ENCODE measurements around the gene TMEM201.

DNA sequence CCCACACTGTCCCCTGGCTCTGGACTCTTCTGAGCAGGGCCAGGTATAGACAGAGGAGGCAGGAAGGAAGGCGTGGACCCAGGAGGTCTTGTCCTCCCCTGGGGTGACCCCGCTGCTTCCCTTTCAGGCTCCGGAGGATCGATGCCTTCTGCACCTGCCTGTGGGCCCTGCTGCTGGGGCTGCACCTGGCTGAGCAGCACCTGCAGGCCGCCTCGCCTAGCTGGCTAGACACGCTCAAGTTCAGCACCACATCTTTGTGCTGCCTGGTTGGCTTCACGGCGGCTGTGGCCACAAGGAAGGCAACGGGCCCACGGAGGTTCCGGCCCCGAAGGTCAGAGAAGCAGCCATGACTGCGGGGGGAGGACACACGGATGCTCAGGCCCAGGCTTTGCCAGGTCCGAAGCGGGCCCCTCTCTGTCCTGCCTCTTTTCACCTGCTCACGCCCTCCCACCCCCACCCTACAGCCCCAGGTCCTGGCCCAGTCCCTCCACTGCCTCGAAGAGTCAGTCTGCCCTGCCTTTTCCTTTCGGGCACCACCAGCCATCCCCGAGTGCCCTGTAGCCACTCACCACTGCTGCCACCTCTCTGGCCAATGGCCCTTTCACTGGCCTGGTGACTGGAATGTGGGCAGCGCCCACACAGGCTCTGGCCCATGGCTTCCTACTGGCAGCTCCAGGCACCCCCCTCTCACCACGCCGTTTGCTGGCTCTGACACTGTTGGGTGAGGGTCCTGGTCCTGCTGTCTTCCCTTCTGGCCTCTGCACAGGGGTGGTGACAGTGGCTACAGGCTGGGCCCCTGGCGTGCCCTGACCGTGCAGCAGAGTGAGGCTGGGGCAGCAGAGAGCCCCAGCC, 13.5 kb downstream of the TMEM201 start:
- TF ChIP-seq POLR2A (IDR thresholded peaks at IDR 0.05; ENCODE audit: low read length) = no peak
- TF ChIP-seq GATA1 (IDR thresholded peaks at IDR 0.05; ENCODE audit: low read depth, low read length) = no peak
